ENCODE results near the gene ZNF646. TPM values are rescaled to one million over a fixed set of nuclear protein-coding genes. Genes with fewer than 3 reads are reported as not detected.

Gene ZNF646
- total RNA-seq, 1 donor from 2014 or later = 10.6 TPM

- Histone ChIP-seq H3K36me3 (peaks cover 0 to 81% of the 10 kb centered on the region in 2 donors), H3K9me3 (no peaks in the 10 kb centered on the region), H3K27ac (no peak overlapping the region), H3K27me3 (no peaks in the 10 kb centered on the region), H3K4me1 (peaks cover 25% of the 10 kb centered on the region), H3K4me3 (no peak overlapping the region)
- no peak for DNase-seq (ENCODE audit: extremely low spot score in 2 of 2)
- intact Hi-C loops (cut with DNase I) = loop anchor here (5.0 to 10.0 kb wide), 2 partner anchors 48 to 65 kb away; partner anchors contain the start of gene STX4
- TF ChIP-seq POLR2A (IDR thresholded peaks at IDR 0.05) (no peak), CTCF (IDR thresholded peaks at IDR 0.05) (no peak), POLR2AphosphoS5 (IDR thresholded peaks at IDR 0.05; ENCODE audit: insufficient read depth in 1 of 2, low read depth in 1 of 2) (no peak)
Measured at GRCh38 chr16:31080035-31080629, 5.9 kb downstream of the ZNF646 start.

- H3K27ac ChIP-seq = no peak overlapping the region
- no peaks in the 10 kb centered on the region for H3K27me3 ChIP-seq
- H3K4me3 ChIP-seq = no peak overlapping the region
- TF ChIP-seq POLR2A (IDR thresholded peaks at IDR 0.05) (no peak), CTCF (IDR thresholded peaks at IDR 0.05) (no peak), POLR2AphosphoS5 (IDR thresholded peaks at IDR 0.05; ENCODE audit: insufficient read depth in 1 of 2, low read depth in 1 of 2) (no peak)
- H3K4me1 ChIP-seq = peaks cover 18% of the 10 kb centered on the region
- H3K9me3 ChIP-seq = no peaks in the 10 kb centered on the region
- intact Hi-C loops (cut with DNase I) = loop anchor here (5.0 to 10.0 kb wide), 2 partner anchors 49 to 64 kb away; partner anchors contain the start of gene STX4
- DNase-seq (ENCODE audit: extremely low spot score in 2 of 2) = no peak
- peaks cover 0 to 81% of the 10 kb centered on the region in 2 donors for H3K36me3 ChIP-seq
Measured at GRCh38 chr16:31080756-31081419, 6.7 kb downstream of the ZNF646 start.

DNA sequence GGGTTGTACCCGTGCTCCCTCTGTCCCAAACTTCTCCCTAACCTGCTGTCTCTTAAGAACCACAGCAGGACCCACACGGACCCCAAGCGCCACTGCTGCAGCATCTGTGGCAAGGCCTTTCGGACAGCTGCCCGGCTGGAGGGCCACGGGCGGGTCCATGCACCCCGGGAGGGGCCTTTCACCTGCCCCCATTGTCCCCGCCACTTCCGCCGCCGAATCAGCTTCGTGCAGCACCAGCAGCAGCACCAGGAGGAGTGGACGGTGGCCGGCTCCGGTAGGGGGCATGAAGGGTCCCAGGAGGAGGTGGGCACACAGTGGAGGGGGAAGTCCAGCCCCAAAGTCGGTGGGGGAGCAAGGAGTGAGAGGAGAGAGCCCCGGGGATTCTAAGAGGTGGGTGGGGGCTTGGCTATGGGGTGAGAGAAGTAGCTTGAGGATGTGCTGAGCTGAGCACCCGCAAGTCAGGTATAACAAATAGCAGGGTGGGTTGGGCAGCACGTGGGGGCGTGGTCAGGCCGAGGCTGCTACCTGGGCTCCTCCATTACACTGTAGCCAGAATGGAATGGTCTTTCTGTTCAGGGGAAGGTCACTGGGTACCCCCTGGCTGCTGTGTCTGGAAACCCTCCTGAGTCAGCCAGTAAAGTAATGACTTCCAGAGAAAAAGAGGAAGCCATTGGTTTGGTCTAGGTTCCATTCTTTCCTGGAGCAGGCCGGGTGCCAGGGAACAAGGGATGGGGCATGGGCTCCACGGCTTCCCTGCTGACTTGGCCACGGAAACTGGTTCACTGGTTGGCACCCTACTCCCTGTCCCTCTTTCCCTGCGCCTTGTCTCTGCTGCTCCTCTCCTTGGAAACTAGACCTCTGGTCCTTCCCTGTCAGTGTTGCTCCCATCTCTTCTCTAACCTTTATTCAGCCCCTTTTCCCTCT is 7.5 kb downstream of the ZNF646 start:
- peaks cover 0 to 77% of the 10 kb centered on the region in 2 donors for H3K36me3 ChIP-seq
- no peaks in the 10 kb centered on the region for H3K27me3 ChIP-seq
- no peak overlapping the region for H3K27ac ChIP-seq
- TF ChIP-seq POLR2AphosphoS5 (IDR thresholded peaks at IDR 0.05; ENCODE audit: insufficient read depth in 1 of 2, low read depth in 1 of 2) (no peak), POLR2A (IDR thresholded peaks at IDR 0.05) (no peak), CTCF (IDR thresholded peaks at IDR 0.05) (no peak)
- intact Hi-C loops (cut with DNase I) = loop anchor here (5.0 to 10.0 kb wide), 2 partner anchors 49 to 63 kb away; partner anchors contain the start of gene STX4
- no peak for DNase-seq (ENCODE audit: extremely low spot score in 2 of 2)
- H3K9me3 ChIP-seq = no peaks in the 10 kb centered on the region
- no peak overlapping the region for H3K4me3 ChIP-seq
- peaks cover 13% of the 10 kb centered on the region for H3K4me1 ChIP-seq

GRCh38 chr16:31082368-31083045 is 8.3 kb downstream of the ZNF646 start:
- Histone ChIP-seq H3K4me3 (no peak overlapping the region), H3K9me3 (no peaks in the 10 kb centered on the region), H3K36me3 (peaks cover 0 to 72% of the 10 kb centered on the region in 2 donors), H3K4me1 (peaks cover 13% of the 10 kb centered on the region), H3K27ac (no peak overlapping the region), H3K27me3 (no peaks in the 10 kb centered on the region)
- no peak for TF ChIP-seq POLR2A (IDR thresholded peaks at IDR 0.05)
- no peak for TF ChIP-seq POLR2AphosphoS5 (IDR thresholded peaks at IDR 0.05; ENCODE audit: insufficient read depth in 1 of 2, low read depth in 1 of 2)
- TF ChIP-seq CTCF (IDR thresholded peaks at IDR 0.05) = no peak
- intact Hi-C loops (cut with DNase I) = loop anchor here (5.0 to 10.0 kb wide), 2 partner anchors 50 to 62 kb away; partner anchors contain the start of gene STX4
- no peak for DNase-seq (ENCODE audit: extremely low spot score in 2 of 2)

Measured in vagina (tissue), 2 donors.